ENCODE data around the gene INO80E. TPM values are rescaled to one million over a fixed set of nuclear protein-coding genes. Genes with fewer than 3 reads are reported as not detected.
"Not testable (repeated sequence)": the region's sequence is repeated elsewhere in the genome, so short reads cannot be mapped to it uniquely, and the experiment has no call there.

The INO80E gene
- total RNA-seq, 1 experiment from 2014 or later = 104 TPM

DNA sequence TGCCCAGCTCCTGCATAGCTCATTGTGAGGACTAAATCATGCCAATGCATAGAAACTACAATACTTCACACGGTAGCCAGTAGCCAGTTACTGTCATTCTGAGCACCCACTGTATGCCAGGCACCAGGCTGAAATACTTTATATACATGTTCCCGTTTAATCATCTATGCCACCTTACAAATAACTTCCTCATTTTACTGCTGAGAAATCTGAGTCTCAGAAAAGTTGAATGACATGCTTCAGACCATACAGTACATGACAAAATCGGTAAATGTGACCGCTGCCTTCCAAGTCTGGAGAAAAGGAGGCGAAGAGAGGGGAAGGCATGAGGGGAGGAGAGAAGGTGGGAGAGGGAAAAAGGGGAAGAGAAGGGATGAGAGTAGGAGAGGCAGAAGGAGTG is 44.2 kb downstream of the INO80E start:
- in situ Hi-C loops (cut with HindIII; ENCODE audit: low pct_unique_long_range_greater_than_20kb, low sequenced_read_pairs) (no loop called here), intact Hi-C loops (cut with micrococcal nuclease; ENCODE audit: unreplicated experiment) (no loop called here)
- TF ChIP-seq POLR2AphosphoS5 (IDR thresholded peaks at IDR 0.05; ENCODE audit: low read depth, low read length) (no peak), TCF7L2 (IDR thresholded peaks at IDR 0.05; ENCODE audit: low read depth, low read length) (no peak), SIN3A (IDR thresholded peaks at IDR 0.05; ENCODE audit: borderline replicate concordance, insufficient read depth, low read depth, low read length) (no peak)
- TF ChIP-seq, protein P1, sequence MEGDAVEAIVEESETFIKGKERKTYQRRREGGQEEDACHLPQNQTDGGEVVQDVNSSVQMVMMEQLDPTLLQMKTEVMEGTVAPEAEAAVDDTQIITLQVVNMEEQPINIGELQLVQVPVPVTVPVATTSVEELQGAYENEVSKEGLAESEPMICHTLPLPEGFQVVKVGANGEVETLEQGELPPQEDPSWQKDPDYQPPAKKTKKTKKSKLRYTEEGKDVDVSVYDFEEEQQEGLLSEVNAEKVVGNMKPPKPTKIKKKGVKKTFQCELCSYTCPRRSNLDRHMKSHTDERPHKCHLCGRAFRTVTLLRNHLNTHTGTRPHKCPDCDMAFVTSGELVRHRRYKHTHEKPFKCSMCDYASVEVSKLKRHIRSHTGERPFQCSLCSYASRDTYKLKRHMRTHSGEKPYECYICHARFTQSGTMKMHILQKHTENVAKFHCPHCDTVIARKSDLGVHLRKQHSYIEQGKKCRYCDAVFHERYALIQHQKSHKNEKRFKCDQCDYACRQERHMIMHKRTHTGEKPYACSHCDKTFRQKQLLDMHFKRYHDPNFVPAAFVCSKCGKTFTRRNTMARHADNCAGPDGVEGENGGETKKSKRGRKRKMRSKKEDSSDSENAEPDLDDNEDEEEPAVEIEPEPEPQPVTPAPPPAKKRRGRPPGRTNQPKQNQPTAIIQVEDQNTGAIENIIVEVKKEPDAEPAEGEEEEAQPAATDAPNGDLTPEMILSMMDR (IDR thresholded peaks at IDR 0.05) = no peak
- TF ChIP-seq, protein P2, sequence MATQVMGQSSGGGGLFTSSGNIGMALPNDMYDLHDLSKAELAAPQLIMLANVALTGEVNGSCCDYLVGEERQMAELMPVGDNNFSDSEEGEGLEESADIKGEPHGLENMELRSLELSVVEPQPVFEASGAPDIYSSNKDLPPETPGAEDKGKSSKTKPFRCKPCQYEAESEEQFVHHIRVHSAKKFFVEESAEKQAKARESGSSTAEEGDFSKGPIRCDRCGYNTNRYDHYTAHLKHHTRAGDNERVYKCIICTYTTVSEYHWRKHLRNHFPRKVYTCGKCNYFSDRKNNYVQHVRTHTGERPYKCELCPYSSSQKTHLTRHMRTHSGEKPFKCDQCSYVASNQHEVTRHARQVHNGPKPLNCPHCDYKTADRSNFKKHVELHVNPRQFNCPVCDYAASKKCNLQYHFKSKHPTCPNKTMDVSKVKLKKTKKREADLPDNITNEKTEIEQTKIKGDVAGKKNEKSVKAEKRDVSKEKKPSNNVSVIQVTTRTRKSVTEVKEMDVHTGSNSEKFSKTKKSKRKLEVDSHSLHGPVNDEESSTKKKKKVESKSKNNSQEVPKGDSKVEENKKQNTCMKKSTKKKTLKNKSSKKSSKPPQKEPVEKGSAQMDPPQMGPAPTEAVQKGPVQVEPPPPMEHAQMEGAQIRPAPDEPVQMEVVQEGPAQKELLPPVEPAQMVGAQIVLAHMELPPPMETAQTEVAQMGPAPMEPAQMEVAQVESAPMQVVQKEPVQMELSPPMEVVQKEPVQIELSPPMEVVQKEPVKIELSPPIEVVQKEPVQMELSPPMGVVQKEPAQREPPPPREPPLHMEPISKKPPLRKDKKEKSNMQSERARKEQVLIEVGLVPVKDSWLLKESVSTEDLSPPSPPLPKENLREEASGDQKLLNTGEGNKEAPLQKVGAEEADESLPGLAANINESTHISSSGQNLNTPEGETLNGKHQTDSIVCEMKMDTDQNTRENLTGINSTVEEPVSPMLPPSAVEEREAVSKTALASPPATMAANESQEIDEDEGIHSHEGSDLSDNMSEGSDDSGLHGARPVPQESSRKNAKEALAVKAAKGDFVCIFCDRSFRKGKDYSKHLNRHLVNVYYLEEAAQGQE (IDR thresholded peaks at IDR 0.05; ENCODE audit: insufficient read depth in 1 of 2, low read depth in 2 of 2, low read length in 1 of 2) = no peak
- Histone ChIP-seq H3K27ac (ENCODE audit: low read length) (no peak overlapping the region), H3K4me1 (ENCODE audit: control insufficient read depth, insufficient read depth, low read length) (no peaks in the 10 kb centered on the region), H3K27me3 (ENCODE audit: control insufficient read depth, insufficient read depth, low read length) (no peaks in the 10 kb centered on the region), H3K9me3 (ENCODE audit: control insufficient read depth, insufficient read depth, low read depth, low read length) (no peaks in the 10 kb centered on the region), H3K4me3 (ENCODE audit: low read depth in 2 of 2, low read length in 2 of 2) (no peak overlapping the region), H3K36me3 (ENCODE audit: control insufficient read depth, insufficient read depth, low read length) (no peaks in the 10 kb centered on the region)
- no peak for ATAC-seq
- ChIA-PET CTCF (interaction anchor here (0.6 kb wide), 1 partner anchor 213 kb away, joined by 7 read pairs; no protein-coding TSS in a partner anchor), POLR2A (no interaction called here)
- BruUV-seq (replicated peaks) = no TSS peak
- DNase-seq (ENCODE audit: low read depth, low spot score) = no peak

DNA sequence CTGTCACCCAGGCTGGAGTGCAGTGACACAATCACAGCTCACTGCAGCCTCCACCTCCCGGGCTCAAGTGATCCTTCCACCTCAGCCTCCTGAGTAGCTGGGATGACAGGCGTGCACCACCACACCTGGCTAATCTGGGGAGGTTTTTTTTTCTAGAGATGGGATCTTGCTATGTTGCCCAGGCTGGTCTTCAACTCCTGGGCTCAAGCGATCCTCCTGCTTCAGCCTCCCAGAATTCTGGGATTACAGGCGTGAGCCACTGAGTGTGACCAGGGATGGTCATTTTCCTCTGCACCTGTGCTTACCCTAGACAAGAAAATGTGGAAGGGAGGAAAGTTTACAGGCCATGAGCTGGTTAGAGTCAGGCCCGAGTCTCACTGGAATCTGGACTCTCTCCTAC is 44.6 kb downstream of the INO80E start:
- CTCF ChIA-PET = interaction anchor here (0.6 to 0.8 kb wide), 2 partner anchors 8 to 132 kb away, joined by 3 to 10 read pairs; no protein-coding TSS in a partner anchor
- H3K4me1 ChIP-seq (ENCODE audit: control insufficient read depth, insufficient read depth, low read length); H3K9me3 ChIP-seq (ENCODE audit: control insufficient read depth, insufficient read depth, low read depth, low read length); H3K27ac ChIP-seq (ENCODE audit: low read length); intact Hi-C loops (cut with micrococcal nuclease; ENCODE audit: unreplicated experiment); POLR2A ChIA-PET; in situ Hi-C loops (cut with HindIII; ENCODE audit: low pct_unique_long_range_greater_than_20kb, low sequenced_read_pairs); H3K4me3 ChIP-seq (ENCODE audit: low read depth in 2 of 2, low read length in 2 of 2); BruUV-seq (replicated peaks); H3K36me3 ChIP-seq (ENCODE audit: control insufficient read depth, insufficient read depth, low read length); ATAC-seq; DNase-seq (ENCODE audit: low read depth, low spot score); H3K27me3 ChIP-seq (ENCODE audit: control insufficient read depth, insufficient read depth, low read length): not testable (repeated sequence)

DNA sequence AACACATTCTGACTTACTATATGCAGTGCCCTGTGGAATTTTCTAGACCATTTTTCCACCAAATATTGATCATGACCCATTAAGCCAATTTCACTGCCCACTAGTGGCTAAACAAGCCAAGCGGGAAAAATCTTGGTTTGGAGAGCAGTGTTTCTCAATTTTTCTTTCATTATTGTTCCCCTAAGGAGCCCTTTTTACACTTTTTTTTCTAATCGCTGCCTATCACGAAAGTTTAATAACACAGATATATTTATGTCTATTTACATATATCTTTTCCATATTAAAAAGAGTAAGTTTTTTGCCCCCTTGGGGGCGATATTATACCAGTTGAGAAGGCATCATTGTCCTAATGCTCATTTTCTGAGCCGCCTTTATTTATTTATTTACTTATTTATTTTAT is 45.8 kb downstream of the INO80E start:
- Histone ChIP-seq H3K27ac (ENCODE audit: low read length) (no peak overlapping the region), H3K27me3 (ENCODE audit: control insufficient read depth, insufficient read depth, low read length) (no peaks in the 10 kb centered on the region), H3K9me3 (ENCODE audit: control insufficient read depth, insufficient read depth, low read depth, low read length) (no peaks in the 10 kb centered on the region), H3K4me1 (ENCODE audit: control insufficient read depth, insufficient read depth, low read length) (no peaks in the 10 kb centered on the region), H3K4me3 (ENCODE audit: low read depth in 2 of 2, low read length in 2 of 2) (no peak overlapping the region), H3K36me3 (ENCODE audit: control insufficient read depth, insufficient read depth, low read length) (no peaks in the 10 kb centered on the region)
- ChIA-PET CTCF (no interaction called here), POLR2A (no interaction called here)
- ATAC-seq (no peak), DNase-seq (ENCODE audit: low read depth, low spot score) (no peak)
- in situ Hi-C loops (cut with HindIII; ENCODE audit: low pct_unique_long_range_greater_than_20kb, low sequenced_read_pairs) = no loop called here
- no TSS peak for BruUV-seq (replicated peaks)
- intact Hi-C loops (cut with micrococcal nuclease; ENCODE audit: unreplicated experiment) = no loop called here
- TF ChIP-seq, protein P2 (IDR thresholded peaks at IDR 0.05; ENCODE audit: insufficient read depth in 1 of 2, low read depth in 2 of 2, low read length in 1 of 2) = no peak
- TF ChIP-seq TCF7L2 (IDR thresholded peaks at IDR 0.05; ENCODE audit: low read depth, low read length) (no peak), POLR2AphosphoS5 (IDR thresholded peaks at IDR 0.05; ENCODE audit: low read depth, low read length) (no peak), SIN3A (IDR thresholded peaks at IDR 0.05; ENCODE audit: borderline replicate concordance, insufficient read depth, low read depth, low read length) (no peak)
- TF ChIP-seq, protein P1 (IDR thresholded peaks at IDR 0.05) = no peak
